GM12878 (cell line): ENCODE data around the gene PPFIA3. TPM values are rescaled to one million over a fixed set of nuclear protein-coding genes. Genes with fewer than 3 reads are reported as not detected.

ENCODE experiments used
- DPF2 ChIP-seq: fragments of 450-650 bp; IDR thresholded peaks from 2 replicates; pipeline ENCODE4 v1.6.1; 2017; ENCODE audit warnings: mild to moderate bottlenecking
- EED ChIP-seq: sonication (generic); IDR thresholded peaks from 2 replicates; pipeline ENCODE4 v1.6.1; 2016; ENCODE audit warnings: antibody characterized with exemption, low read depth
- IRF4 ChIP-seq: IDR thresholded peaks from 2 replicates; pipeline ENCODE4 v1.6.1; 2011; ENCODE audit warnings: low read depth, low read length
- JUND ChIP-seq: IDR thresholded peaks from 2 replicates; pipeline ENCODE4 v1.6.1; 2012; ENCODE audit warnings: low read depth, mild to moderate bottlenecking, low read length, improper control_type of control experiment, moderate library complexity
- MEF2B ChIP-seq: fragments of 450-650 bp; IDR thresholded peaks from 2 replicates; pipeline ENCODE4 v1.6.1; 2018; ENCODE audit warnings: mild to moderate bottlenecking, moderate library complexity; ENCODE audit not compliant: partially characterized antibody, poor library complexity, severe bottlenecking
- MTA2 ChIP-seq: fragments of 450-650 bp; IDR thresholded peaks from 2 replicates; pipeline ENCODE4 v1.6.1; 2016; ENCODE audit warnings: low read depth, mild to moderate bottlenecking, moderate library complexity
- NBN ChIP-seq: fragments of 450-650 bp; IDR thresholded peaks from 2 replicates; pipeline ENCODE4 v1.6.1; 2016
- NFIC ChIP-seq: IDR thresholded peaks from 2 replicates; pipeline ENCODE4 v1.6.1; 2012; ENCODE audit warnings: low read depth, mild to moderate bottlenecking, inconsistent platforms, low read length, moderate library complexity
- RELA ChIP-seq: fragments of 450-650 bp; IDR thresholded peaks from 2 replicates; pipeline ENCODE4 v1.8.0; 2014; ENCODE audit warnings: borderline replicate concordance; ENCODE audit not compliant: partially characterized antibody
- TBL1XR1 ChIP-seq: IDR thresholded peaks from 2 replicates; pipeline ENCODE4 v1.6.1; 2012; ENCODE audit warnings: low read depth, low read length, improper control_type of control experiment
- ZNF24 ChIP-seq: fragments of 450-650 bp; IDR thresholded peaks from 2 replicates; pipeline ENCODE4 v1.6.1; 2017; ENCODE audit warnings: antibody characterized with exemption, mild to moderate bottlenecking
- ZNF622 ChIP-seq: fragments of 450-650 bp; IDR thresholded peaks from 2 replicates; pipeline ENCODE4 v1.6.1; 2017; ENCODE audit warnings: mild to moderate bottlenecking, inconsistent platforms
- polyA plus RNA-seq, 11 experiments: library from polyadenylated mRNA; depleted of rRNA in 4 of 11; unstranded in 6 of 11; stranded (reverse) in 5 of 11; fragments of >200 nt; fragmentation: Nextera tagmentation in 4 of 11; fragmentation: Illumina TruSeq in 1 of 11; extraction: Ambion mirVana in 4 of 11; extraction: Trizol in 1 of 11; gene quantifications; 1 replicate in 1 of 11; 2 replicates in 10 of 11; pipeline versions ENCODE4 v1.2.1 to v1.2.3, GENCODE V29; 2011 to 2016; ENCODE audit warnings: inconsistent platforms in 2 of 11, missing spikeins in 2 of 11, low read depth in 1 of 11
- total RNA-seq, 4 experiments: library from RNA; depleted of rRNA in 3 of 4; stranded (reverse); fragments of >200 nt in 3 of 4; fragmentation: Illumina TruSeq in 1 of 4; extraction: Trizol in 1 of 4; gene quantifications; 2 replicates each; pipeline versions ENCODE4 v1.2.1 to v1.2.3, GENCODE V29; 2013 to 2021
- TF ChIP-seq, protein P1 (sequence below): IDR thresholded peaks from 2 replicates; pipeline ENCODE4 v1.6.1; 2012; ENCODE audit warnings: mild to moderate bottlenecking, low read depth, low read length
- TF ChIP-seq, protein P2 (sequence below): IDR thresholded peaks from 2 replicates; pipeline ENCODE4 v1.6.1; 2012; ENCODE audit warnings: low read length, inconsistent platforms
- TF ChIP-seq, protein P3 (sequence below), 3 experiments: IDR thresholded peaks in 2 of 3; conservative IDR thresholded peaks in 1 of 3; 2 replicates each; pipeline ENCODE4 v1.5.1; 2011; ENCODE audit warnings: low read depth in 3 of 3, low read length in 3 of 3, mild to moderate bottlenecking in 3 of 3, control low read depth in 2 of 3, moderate library complexity in 2 of 3, inconsistent platforms in 1 of 3, mixed read lengths in 1 of 3; ENCODE audit not compliant: control insufficient read depth in 2 of 3, insufficient read depth in 1 of 3; ENCODE audit errors: extremely low read depth in 1 of 3
- TF ChIP-seq, protein P4 (sequence below): IDR thresholded peaks from 2 replicates; pipeline ENCODE4 v1.6.1; 2011; ENCODE audit warnings: borderline replicate concordance, low read depth, mild to moderate bottlenecking, moderate library complexity, mixed read lengths, low read length; ENCODE audit not compliant: insufficient read depth; ENCODE audit errors: extremely low read length
- TF ChIP-seq, protein P5 (sequence below): fragments of 450-650 bp; IDR thresholded peaks from 2 replicates; pipeline ENCODE4 v1.6.1; 2017; ENCODE audit warnings: mild to moderate bottlenecking, moderate library complexity

PPFIA3 gene
- total and polyA plus RNA-seq, 10 of the 15 experiments (the other 5 are each of a cell fraction or from before 2014, with no cell fraction given) = 0.11 to 1.7 (median 0.73) TPM; not detected in 3

DNA sequence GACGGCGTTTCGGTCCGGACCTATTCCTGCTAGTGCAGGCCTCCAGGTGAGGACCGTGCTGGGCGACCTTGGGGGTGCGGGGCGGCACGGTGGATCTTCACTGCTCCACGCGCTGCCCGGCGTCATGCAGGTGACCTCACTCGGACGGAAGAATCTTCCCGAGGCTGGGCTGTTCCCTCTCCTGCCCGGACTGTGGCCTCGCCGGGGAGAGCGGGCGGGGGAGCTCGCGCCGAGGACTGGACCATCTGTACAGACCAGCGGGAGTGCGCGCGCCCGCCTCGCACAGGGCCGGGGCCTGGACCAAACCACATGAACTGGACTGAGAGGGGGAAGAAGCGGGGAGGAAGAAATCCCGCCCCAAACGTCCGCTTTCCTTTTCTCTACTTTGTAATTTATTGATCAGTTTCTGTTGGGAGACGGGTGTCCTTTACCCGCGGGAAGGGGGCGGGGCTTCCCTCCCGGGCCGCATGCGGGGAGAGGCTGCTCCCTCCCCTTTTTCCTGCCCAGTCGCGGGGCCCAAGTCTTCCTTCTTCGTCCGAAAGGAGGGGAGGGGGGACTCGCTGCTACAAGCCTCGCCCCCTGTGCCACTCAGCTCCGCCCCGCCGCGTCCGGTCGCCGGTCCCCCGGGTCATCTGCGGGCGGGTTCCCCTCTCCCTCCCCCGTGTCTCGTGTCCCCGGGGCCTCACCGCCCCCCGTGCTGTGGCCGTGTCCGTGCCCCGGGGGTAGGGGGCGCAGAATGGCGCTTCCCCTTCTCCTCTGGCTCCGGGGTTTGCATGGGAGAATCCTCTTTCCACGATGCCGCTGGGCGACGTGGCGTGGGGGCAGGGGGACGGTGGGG is 31.0 kb downstream of the PPFIA3 start (continued):
- TF ChIP-seq ZNF622 (no peak), NFIC (no peak), NBN (peak; percentile 82; the same call in 1 of the 2 replicates), MEF2B (peak; percentile 41), JUND (peak; percentile 94), ZNF24 (no peak), DPF2 (peak; percentile 43; the same call in 1 of the 2 replicates), MTA2 (peak; percentile 21; the same call in 1 of the 2 replicates), RELA (no peak), EED (0 out of 2 replicates have a peak, but pooled peaks have one; percentile 12), TBL1XR1 (no peak), IRF4 (no peak)
- TF ChIP-seq, protein P1, sequence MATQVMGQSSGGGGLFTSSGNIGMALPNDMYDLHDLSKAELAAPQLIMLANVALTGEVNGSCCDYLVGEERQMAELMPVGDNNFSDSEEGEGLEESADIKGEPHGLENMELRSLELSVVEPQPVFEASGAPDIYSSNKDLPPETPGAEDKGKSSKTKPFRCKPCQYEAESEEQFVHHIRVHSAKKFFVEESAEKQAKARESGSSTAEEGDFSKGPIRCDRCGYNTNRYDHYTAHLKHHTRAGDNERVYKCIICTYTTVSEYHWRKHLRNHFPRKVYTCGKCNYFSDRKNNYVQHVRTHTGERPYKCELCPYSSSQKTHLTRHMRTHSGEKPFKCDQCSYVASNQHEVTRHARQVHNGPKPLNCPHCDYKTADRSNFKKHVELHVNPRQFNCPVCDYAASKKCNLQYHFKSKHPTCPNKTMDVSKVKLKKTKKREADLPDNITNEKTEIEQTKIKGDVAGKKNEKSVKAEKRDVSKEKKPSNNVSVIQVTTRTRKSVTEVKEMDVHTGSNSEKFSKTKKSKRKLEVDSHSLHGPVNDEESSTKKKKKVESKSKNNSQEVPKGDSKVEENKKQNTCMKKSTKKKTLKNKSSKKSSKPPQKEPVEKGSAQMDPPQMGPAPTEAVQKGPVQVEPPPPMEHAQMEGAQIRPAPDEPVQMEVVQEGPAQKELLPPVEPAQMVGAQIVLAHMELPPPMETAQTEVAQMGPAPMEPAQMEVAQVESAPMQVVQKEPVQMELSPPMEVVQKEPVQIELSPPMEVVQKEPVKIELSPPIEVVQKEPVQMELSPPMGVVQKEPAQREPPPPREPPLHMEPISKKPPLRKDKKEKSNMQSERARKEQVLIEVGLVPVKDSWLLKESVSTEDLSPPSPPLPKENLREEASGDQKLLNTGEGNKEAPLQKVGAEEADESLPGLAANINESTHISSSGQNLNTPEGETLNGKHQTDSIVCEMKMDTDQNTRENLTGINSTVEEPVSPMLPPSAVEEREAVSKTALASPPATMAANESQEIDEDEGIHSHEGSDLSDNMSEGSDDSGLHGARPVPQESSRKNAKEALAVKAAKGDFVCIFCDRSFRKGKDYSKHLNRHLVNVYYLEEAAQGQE = no peak
- TF ChIP-seq, protein P2, sequence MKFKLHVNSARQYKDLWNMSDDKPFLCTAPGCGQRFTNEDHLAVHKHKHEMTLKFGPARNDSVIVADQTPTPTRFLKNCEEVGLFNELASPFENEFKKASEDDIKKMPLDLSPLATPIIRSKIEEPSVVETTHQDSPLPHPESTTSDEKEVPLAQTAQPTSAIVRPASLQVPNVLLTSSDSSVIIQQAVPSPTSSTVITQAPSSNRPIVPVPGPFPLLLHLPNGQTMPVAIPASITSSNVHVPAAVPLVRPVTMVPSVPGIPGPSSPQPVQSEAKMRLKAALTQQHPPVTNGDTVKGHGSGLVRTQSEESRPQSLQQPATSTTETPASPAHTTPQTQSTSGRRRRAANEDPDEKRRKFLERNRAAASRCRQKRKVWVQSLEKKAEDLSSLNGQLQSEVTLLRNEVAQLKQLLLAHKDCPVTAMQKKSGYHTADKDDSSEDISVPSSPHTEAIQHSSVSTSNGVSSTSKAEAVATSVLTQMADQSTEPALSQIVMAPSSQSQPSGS = no peak
- TF ChIP-seq, protein P3, sequence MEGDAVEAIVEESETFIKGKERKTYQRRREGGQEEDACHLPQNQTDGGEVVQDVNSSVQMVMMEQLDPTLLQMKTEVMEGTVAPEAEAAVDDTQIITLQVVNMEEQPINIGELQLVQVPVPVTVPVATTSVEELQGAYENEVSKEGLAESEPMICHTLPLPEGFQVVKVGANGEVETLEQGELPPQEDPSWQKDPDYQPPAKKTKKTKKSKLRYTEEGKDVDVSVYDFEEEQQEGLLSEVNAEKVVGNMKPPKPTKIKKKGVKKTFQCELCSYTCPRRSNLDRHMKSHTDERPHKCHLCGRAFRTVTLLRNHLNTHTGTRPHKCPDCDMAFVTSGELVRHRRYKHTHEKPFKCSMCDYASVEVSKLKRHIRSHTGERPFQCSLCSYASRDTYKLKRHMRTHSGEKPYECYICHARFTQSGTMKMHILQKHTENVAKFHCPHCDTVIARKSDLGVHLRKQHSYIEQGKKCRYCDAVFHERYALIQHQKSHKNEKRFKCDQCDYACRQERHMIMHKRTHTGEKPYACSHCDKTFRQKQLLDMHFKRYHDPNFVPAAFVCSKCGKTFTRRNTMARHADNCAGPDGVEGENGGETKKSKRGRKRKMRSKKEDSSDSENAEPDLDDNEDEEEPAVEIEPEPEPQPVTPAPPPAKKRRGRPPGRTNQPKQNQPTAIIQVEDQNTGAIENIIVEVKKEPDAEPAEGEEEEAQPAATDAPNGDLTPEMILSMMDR (IDR thresholded peaks at IDR 0.05 in 2 of 3, conservative IDR thresholded peaks at IDR 0.05 in 1 of 3; ENCODE audit: control insufficient read depth in 2 of 3, extremely low read depth in 1 of 3, insufficient read depth in 1 of 3, low read depth in 3 of 3, low read length in 3 of 3) = no peak
- TF ChIP-seq, protein P4, sequence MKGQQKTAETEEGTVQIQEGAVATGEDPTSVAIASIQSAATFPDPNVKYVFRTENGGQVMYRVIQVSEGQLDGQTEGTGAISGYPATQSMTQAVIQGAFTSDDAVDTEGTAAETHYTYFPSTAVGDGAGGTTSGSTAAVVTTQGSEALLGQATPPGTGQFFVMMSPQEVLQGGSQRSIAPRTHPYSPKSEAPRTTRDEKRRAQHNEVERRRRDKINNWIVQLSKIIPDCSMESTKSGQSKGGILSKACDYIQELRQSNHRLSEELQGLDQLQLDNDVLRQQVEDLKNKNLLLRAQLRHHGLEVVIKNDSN = no peak
- TF ChIP-seq, protein P5, sequence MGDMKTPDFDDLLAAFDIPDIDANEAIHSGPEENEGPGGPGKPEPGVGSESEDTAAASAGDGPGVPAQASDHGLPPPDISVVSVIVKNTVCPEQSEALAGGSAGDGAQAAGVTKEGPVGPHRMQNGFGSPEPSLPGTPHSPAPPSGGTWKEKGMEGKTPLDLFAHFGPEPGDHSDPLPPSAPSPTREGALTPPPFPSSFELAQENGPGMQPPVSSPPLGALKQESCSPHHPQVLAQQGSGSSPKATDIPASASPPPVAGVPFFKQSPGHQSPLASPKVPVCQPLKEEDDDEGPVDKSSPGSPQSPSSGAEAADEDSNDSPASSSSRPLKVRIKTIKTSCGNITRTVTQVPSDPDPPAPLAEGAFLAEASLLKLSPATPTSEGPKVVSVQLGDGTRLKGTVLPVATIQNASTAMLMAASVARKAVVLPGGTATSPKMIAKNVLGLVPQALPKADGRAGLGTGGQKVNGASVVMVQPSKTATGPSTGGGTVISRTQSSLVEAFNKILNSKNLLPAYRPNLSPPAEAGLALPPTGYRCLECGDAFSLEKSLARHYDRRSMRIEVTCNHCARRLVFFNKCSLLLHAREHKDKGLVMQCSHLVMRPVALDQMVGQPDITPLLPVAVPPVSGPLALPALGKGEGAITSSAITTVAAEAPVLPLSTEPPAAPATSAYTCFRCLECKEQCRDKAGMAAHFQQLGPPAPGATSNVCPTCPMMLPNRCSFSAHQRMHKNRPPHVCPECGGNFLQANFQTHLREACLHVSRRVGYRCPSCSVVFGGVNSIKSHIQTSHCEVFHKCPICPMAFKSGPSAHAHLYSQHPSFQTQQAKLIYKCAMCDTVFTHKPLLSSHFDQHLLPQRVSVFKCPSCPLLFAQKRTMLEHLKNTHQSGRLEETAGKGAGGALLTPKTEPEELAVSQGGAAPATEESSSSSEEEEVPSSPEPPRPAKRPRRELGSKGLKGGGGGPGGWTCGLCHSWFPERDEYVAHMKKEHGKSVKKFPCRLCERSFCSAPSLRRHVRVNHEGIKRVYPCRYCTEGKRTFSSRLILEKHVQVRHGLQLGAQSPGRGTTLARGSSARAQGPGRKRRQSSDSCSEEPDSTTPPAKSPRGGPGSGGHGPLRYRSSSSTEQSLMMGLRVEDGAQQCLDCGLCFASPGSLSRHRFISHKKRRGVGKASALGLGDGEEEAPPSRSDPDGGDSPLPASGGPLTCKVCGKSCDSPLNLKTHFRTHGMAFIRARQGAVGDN = no peak
